C4-2B (cell line): Measurements from ENCODE around the gene RAD21L1.
"Not testable (repeated sequence)": the region's sequence is repeated elsewhere in the genome, so short reads cannot be mapped to it uniquely, and the experiment has no call there.

Experiments
- H3K27ac ChIP-seq: fragments of 450-650 bp; 2 replicates; pipeline ENCODE4 v1.5.1; 2017
- ZFX ChIP-seq: fragments of 450-650 bp; IDR thresholded peaks from 2 replicates; pipeline ENCODE4 v1.6.1; 2017
- TF ChIP-seq, protein P1 (sequence below): fragments of 450-650 bp; conservative IDR thresholded peaks from 2 replicates; pipeline ENCODE4 v1.5.1; 2017; ENCODE audit warnings: mild to moderate bottlenecking

The RAD21L1 gene

DNA sequence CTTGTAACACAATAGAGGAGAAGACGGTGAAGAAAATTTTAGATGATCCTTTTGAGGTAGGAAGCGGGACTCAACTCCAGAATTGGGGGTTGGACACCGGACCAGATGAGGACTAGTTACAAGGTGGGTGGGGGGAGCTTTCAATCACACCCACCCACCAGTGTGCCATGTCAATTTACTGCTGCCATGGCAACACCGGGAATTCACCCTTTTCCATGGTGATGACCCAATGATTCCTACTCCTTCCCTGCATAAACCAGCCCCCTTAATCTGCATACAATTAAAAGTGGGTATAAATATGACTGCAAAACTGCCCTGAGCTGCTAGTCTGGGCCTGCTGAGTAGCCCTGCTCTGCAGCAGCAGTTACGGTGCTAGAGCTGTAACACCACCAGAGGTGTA lies 14.7 kb downstream of the RAD21L1 start:
- TF ChIP-seq, protein P1, sequence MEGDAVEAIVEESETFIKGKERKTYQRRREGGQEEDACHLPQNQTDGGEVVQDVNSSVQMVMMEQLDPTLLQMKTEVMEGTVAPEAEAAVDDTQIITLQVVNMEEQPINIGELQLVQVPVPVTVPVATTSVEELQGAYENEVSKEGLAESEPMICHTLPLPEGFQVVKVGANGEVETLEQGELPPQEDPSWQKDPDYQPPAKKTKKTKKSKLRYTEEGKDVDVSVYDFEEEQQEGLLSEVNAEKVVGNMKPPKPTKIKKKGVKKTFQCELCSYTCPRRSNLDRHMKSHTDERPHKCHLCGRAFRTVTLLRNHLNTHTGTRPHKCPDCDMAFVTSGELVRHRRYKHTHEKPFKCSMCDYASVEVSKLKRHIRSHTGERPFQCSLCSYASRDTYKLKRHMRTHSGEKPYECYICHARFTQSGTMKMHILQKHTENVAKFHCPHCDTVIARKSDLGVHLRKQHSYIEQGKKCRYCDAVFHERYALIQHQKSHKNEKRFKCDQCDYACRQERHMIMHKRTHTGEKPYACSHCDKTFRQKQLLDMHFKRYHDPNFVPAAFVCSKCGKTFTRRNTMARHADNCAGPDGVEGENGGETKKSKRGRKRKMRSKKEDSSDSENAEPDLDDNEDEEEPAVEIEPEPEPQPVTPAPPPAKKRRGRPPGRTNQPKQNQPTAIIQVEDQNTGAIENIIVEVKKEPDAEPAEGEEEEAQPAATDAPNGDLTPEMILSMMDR, result no peak
- TF ChIP-seq ZFX, result no peak

DNA sequence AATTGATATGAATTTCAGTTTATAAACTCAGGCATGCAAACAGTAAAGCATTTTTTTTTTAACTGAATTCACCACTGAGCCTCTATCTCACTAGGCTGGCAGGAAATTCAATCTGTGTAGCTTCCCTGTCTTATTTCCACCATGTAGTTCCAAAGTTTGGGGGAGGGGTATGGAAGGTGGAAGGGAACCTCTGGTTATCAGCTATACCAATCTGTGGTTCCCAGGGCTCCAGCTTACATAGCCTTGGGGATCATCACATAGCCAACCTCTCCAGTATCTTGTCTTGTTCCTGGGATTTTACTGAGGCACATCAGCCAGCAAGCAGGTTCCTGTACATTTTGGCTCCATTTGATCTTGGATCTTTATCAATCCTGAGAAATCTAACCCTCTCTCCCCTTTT lies 15.6 kb downstream of the RAD21L1 start:
- no peak for TF ChIP-seq ZFX
- TF ChIP-seq, protein P1, result no peak

More for the DNA sequence above, 14.7 kb downstream of the RAD21L1 start:
- no peak overlapping the region for H3K27ac ChIP-seq

DNA sequence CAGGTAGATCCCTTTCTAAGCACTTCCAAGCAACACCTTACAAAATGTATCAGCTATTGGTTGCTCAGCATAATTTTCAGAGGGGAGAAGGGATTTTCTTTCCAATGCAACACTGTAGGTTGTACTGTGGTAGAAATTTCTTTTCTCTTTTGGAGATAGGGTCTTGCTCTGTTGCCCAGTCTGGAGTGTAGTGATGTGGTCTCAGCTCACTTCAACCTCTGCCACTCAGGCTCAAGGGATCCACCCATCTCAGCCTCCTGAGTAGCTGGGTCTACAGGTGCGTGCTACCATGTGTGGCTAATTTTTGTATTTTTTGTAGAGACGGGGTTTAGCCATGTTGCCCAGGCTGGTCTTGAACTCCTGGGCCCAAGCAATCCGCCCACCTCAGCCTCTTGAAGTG lies 16.3 kb downstream of the RAD21L1 start:
- TF ChIP-seq, protein P1, result no peak
- TF ChIP-seq ZFX, result no peak

More for the DNA sequence above, 15.6 kb downstream of the RAD21L1 start:
- H3K27ac ChIP-seq, result no peak overlapping the region

DNA sequence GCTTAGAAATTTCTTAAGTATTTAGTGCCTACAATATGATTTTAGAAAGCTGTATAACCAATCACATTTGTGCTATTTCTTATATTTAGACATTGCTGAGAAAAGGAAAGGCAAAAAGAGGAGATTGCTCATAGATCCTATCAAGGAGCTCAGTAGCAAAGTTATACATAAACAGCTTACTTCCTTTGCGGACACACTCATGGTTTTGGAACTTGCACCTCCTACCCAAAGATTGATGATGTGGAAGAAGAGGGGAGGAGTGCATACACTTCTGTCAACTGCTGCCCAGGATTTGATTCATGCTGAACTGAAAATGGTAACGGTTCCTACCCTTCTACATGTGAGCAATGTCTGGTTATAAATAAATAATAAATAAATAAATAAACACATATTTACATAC lies 16.7 kb downstream of the RAD21L1 start:
- TF ChIP-seq, protein P1, result no peak
- TF ChIP-seq ZFX, result no peak
- no peak overlapping the region for H3K27ac ChIP-seq

More for the DNA sequence above, 16.3 kb downstream of the RAD21L1 start:
- no peak overlapping the region for H3K27ac ChIP-seq

DNA sequence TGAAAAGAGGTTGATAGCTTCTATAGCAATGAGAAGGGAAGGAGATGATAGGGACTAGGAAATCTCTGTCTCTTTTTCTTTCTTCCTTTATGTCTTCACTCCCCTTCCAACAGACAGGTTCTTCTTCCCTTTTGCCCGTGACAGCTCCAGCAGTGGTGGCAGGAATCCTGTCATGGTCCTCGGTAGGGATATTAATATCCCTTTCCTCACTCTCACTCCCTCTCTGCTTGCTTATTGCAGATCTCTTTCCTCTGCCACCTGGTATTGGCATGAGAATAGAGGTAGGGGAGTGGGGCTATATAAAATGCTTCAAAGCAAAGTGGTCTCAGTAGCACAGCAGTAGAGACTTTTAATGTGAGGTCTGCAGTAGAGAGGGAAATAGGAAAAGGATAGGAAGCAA lies 19.7 kb downstream of the RAD21L1 start:
- H3K27ac ChIP-seq, result no peak overlapping the region
- no peak for TF ChIP-seq ZFX
- TF ChIP-seq, protein P1, result no peak

DNA sequence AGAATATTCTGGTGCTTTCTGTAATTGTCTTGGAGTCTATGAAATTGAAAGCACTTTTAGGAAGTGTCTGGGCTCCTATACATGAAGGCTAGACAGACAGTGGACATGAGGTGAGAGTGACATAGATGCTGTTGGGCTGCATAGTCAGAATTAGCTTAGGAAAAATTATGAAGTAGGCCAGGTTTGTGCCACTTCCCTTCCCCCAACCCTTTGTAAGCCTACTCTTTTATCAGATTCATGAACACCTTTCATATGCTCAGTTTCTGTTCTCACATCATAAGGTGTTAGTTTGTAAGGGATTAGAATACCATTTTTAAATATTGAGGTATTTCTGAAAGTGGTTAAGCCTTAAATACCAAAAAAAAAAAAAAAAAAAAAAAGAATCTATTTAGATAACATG lies 21.8 kb downstream of the RAD21L1 start:
- H3K27ac ChIP-seq, result no peak overlapping the region

DNA sequence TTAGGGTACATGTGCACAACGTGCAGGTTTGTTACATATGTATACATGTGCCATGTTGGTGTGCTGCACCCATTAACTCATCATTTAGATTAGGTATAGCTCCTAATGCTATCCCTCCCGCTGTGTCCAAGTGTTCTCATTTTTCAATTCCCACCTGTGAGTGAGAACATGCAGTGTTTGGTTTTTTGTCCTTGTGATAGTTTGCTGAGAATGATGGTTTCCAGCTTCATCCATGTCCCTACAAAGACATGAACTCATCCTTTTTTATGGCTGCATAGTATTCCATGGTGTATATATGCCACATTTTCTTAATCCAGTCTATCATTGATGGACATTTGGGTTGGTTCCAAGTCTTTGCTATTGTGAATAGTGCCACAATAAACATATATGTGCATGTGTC lies 24.4 kb downstream of the RAD21L1 start:
- H3K27ac ChIP-seq, result not testable (repeated sequence)

More for the DNA sequence above, 21.8 kb downstream of the RAD21L1 start:
- no peak for TF ChIP-seq ZFX
- TF ChIP-seq, protein P1, result no peak

DNA sequence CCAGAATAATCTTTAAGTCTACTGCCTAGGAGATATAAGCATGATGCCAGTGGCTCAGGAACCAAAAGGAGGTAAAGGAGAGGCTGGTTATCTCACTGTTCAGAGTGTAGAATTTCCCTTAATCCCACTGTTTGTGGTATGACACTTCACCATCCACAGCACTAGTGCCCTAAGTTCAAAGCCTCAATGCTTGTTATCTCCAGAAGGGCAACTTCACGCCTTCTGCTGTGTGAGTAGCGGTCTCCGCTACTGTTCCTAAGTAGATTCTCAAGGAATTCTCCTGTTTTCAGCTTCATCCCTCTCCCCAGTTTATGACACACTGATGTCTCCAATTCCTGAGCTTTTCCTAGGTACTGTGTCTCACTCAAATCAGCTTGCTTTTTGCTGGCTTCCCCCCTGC lies 26.6 kb downstream of the RAD21L1 start:
- TF ChIP-seq ZFX, result no peak
- TF ChIP-seq, protein P1, result no peak

More for the DNA sequence above, 26.6 kb downstream of the RAD21L1 start:
- no peak overlapping the region for H3K27ac ChIP-seq
